GM18867 (cell line): Measurements from ENCODE around the gene ATP8A1.
"Not testable (repeated sequence)": the region's sequence is repeated elsewhere in the genome, so short reads cannot be mapped to it uniquely, and the experiment has no call there.

Experiments
- ATAC-seq: cut with Tn5 transposase; IDR thresholded peaks from one replicate; pipeline ENCODE4 v1.9.1; 2021; ENCODE audit warnings: mild to moderate bottlenecking, moderate library complexity; ENCODE audit not compliant: unreplicated experiment

The ATP8A1 gene

GRCh38 chr4:42377497-42377896, 279.4 kb downstream of the ATP8A1 start:
- no peak for ATAC-seq

- not testable (repeated sequence) for ATAC-seq
Observed at GRCh38 chr4:42372303-42372702, 284.6 kb downstream of the ATP8A1 start.

- ATAC-seq = no peak
Observed at GRCh38 chr4:42371305-42372252, 285.3 kb downstream of the ATP8A1 start.

GRCh38 chr4:42369489-42369888, 287.4 kb downstream of the ATP8A1 start:
- no peak for ATAC-seq

DNA sequence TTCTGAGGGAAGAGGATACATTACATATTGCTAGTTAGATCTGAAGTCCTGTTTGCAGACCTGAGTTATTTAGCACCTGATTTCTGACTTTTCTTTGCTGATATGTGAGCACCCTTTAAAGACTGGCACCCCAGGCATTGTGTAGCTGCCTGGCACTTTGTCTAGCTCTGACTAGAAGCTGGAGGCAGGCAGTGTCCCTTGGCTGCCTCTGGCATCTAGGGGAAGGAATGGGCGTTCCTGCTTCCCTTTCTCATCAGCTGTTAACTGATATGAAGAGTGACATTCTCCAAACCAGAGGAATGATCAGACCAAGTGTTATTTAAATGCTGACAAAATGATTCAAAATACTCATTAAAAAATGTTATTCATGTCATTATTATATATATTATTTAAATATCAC, 289.9 kb downstream of the ATP8A1 start:
- no peak for ATAC-seq

- no peak for ATAC-seq
Observed at GRCh38 chr4:42364266-42365053, 292.4 kb downstream of the ATP8A1 start.

- ATAC-seq = no peak
Observed at GRCh38 chr4:42363614-42364013, 293.3 kb downstream of the ATP8A1 start.

DNA sequence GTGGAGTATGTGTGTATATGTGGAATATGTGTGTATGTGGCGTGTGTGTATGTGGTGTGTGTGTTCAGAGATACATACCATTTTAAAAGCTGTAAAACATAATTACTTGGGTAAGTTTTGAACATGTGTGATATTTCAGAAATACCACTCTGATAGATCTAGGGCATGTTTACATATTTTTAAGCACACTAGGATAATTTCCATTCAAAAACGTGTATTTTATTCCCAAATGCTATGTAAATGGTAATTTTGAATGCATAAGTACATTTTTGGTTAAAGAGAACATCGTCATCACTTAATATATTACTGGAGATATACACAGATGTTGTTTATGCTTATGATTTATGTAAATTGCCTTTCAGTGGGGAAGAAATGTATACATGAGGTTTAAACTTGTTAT, 294.3 kb downstream of the ATP8A1 start:
- no peak for ATAC-seq

DNA sequence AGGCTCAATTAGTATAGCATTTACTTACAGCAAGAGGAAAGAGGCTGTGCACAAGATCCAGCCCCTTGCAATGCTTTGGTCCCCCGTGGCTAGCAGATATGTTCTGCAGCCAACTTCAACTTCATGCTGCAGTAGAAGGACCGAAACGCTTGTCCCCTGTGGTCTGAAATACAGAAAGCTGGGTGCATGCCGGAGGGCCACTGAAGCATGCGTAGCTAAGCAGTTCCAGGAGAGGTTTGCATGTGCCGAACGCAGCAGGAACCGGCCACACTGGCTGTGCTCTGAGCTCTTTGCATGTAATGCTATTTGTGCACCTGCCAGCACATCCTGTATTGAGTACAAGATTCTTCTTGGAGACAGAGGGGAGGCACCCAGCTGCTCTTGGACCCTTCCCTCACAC, 295.4 kb downstream of the ATP8A1 start:
- ATAC-seq = no peak

DNA sequence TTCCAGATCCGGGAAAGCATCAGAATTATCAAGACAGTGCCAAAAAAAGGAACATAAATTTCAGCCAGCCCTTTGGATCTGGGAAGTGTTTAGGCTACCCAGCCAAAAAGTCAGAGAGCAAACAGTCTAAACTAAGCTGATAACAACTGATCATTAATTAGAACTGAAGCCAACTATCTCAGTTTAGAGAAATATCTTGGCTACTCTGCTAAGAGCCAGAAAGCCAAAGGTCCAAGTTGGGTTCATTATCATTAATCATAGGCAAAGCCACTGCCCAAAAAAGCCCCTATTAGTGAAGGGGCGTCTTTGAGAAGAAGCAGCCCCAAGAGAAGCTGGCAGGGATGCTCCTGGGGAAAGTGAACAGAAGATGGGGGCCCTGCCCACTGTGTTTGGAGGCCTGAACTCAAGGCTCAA, 296.6 kb downstream of the ATP8A1 start:
- no peak for ATAC-seq

DNA sequence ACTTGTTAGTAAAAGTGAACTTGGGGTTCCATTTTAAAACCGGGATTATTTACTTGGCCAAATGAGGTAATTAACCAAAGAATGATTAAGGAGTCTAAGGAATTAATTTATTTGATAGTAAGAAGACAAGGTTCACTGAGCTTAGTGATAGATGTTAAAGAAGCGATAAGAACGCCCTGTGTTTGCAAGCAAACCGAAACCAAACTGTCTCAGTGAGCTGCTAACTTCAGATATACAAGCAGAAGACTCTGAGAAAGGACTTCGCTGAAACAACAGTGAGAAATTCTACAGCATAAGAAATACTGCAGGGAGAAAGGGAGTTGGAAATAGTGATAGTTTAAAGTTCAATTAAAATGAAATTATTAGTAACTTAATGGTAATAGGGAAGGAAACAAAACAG, 297.2 kb downstream of the ATP8A1 start:
- no peak for ATAC-seq
